GM23338 (cell line): Measurements from ENCODE around the gene KLRC1. TPM values are rescaled to one million over a fixed set of nuclear protein-coding genes. Genes with fewer than 3 reads are reported as not detected.

ENCODE experiments used
- ATAC-seq: fragments of 200-7000 bp; cut with Tn5 transposase; 3 replicates; pipeline ENCODE4 v1.9.1; 2020
- DNase-seq: peaks from one replicate; pipeline ENCODE4 v3.0.0-alpha.2; 2015; ENCODE audit warnings: low spot score
- H2AFZ ChIP-seq: fragments of 200-600 bp; sonication (generic); 2 replicates; pipeline ENCODE4 v1.8.0; 2016; ENCODE audit warnings: antibody characterized with exemption, mild to moderate bottlenecking, moderate library complexity
- H3F3A ChIP-seq: fragments of 200-600 bp; sonication (generic); replicated peaks from 2 replicates; pipeline ENCODE4 v1.8.0; 2017; ENCODE audit warnings: antibody characterized with exemption, mixed run types, low read depth
- H3K27ac ChIP-seq: fragments of 200-600 bp; sonication (generic); 2 replicates; pipeline ENCODE4 v1.6.1; 2016; ENCODE audit warnings: low read depth
- H3K27me3 ChIP-seq: fragments of 200-600 bp; sonication (generic); 2 replicates; pipeline ENCODE4 v1.8.0; 2016; ENCODE audit warnings: mild to moderate bottlenecking, mixed run types, moderate library complexity; ENCODE audit not compliant: insufficient read depth
- H3K36me3 ChIP-seq: fragments of 200-600 bp; sonication (generic); 2 replicates; pipeline ENCODE4 v1.8.0; 2016; ENCODE audit warnings: mild to moderate bottlenecking; ENCODE audit not compliant: insufficient read depth
- H3K4me1 ChIP-seq: fragments of 200-600 bp; sonication (generic); 2 replicates; pipeline ENCODE4 v1.8.0; 2016; ENCODE audit warnings: mild to moderate bottlenecking, moderate library complexity; ENCODE audit not compliant: insufficient read depth
- H3K4me2 ChIP-seq: fragments of 200-600 bp; sonication (generic); 2 replicates; pipeline ENCODE4 v1.7.1; 2017; ENCODE audit warnings: mixed run types
- H3K4me3 ChIP-seq: fragments of 200-600 bp; sonication (generic); 2 replicates; pipeline ENCODE4 v1.6.1; 2016; ENCODE audit warnings: mixed run types
- H3K79me2 ChIP-seq: fragments of 200-600 bp; sonication (generic); replicated peaks from 2 replicates; pipeline ENCODE4 v1.8.0; 2017; ENCODE audit warnings: mild to moderate bottlenecking; ENCODE audit not compliant: insufficient read depth
- H3K9me2 ChIP-seq: fragments of 200-600 bp; sonication (generic); 2 replicates; pipeline ENCODE4 v1.8.0; 2017; ENCODE audit not compliant: insufficient read depth
- H4K20me1 ChIP-seq: fragments of 200-600 bp; sonication (generic); replicated peaks from 2 replicates; pipeline ENCODE4 v1.8.0; 2017; ENCODE audit warnings: mild to moderate bottlenecking; ENCODE audit not compliant: insufficient read depth
- H3K27ac Mint-ChIP-seq: 2 replicates; pipeline ENCODE4 v1.8.0; 2020; ENCODE audit warnings: inconsistent platforms, mild to moderate bottlenecking, moderate library complexity, mixed read lengths
- H3K27me3 Mint-ChIP-seq: 3 replicates; pipeline ENCODE4 v1.8.0; 2022; ENCODE audit warnings: low read depth, mild to moderate bottlenecking, moderate library complexity, mixed read lengths, inconsistent platforms; ENCODE audit not compliant: insufficient read depth, poor library complexity
- H3K36me3 Mint-ChIP-seq: 3 replicates; pipeline ENCODE4 v1.8.0; 2021; ENCODE audit warnings: low read depth, mild to moderate bottlenecking, inconsistent platforms, moderate library complexity, mixed read lengths
- H3K4me1 Mint-ChIP-seq: 3 replicates; pipeline ENCODE4 v1.8.0; 2020; ENCODE audit warnings: mild to moderate bottlenecking, inconsistent platforms, mixed read lengths
- H3K4me3 Mint-ChIP-seq: 3 replicates; pipeline ENCODE4 v1.8.0; 2021; ENCODE audit warnings: moderate library complexity, mild to moderate bottlenecking, inconsistent platforms, mixed read lengths
- H3K9me3 Mint-ChIP-seq: 3 replicates; pipeline ENCODE4 v1.8.0; 2020; ENCODE audit warnings: moderate library complexity, mild to moderate bottlenecking, inconsistent platforms, mixed read lengths
- CREB1 ChIP-seq: fragments of 250-450 bp; sonication (Bioruptor Pico); IDR thresholded peaks from 2 replicates; pipeline ENCODE4 v1.5.0; 2020; ENCODE audit warnings: low read depth, mild to moderate bottlenecking, moderate library complexity
- EZH2 ChIP-seq: fragments of 200-600 bp; sonication (generic); IDR thresholded peaks from one replicate; pipeline ENCODE4 v1.8.0; 2017; ENCODE audit warnings: antibody characterized with exemption, mild to moderate bottlenecking, low read depth; ENCODE audit not compliant: unreplicated experiment
- EZH2phosphoT487 ChIP-seq: fragments of 200-600 bp; sonication (generic); IDR thresholded peaks from one replicate; pipeline ENCODE4 v1.8.1; 2018; ENCODE audit warnings: antibody characterized with exemption; ENCODE audit not compliant: unreplicated experiment
- NANOG ChIP-seq: IDR thresholded peaks from 2 replicates; pipeline ENCODE4 v1.6.1; 2016; ENCODE audit warnings: antibody characterized with exemption, borderline replicate concordance
- POLR2AphosphoS5 ChIP-seq: IDR thresholded peaks from 2 replicates; pipeline ENCODE4 v1.6.1; 2016; ENCODE audit warnings: antibody characterized with exemption, low read depth
- REST ChIP-seq: IDR thresholded peaks from one replicate; pipeline ENCODE4 v1.6.1; 2018; ENCODE audit warnings: antibody characterized with exemption; ENCODE audit not compliant: unreplicated experiment
- STAT1 ChIP-seq: IDR thresholded peaks from one replicate; pipeline ENCODE4 v1.6.1; 2016; ENCODE audit warnings: antibody characterized with exemption; ENCODE audit not compliant: unreplicated experiment
- ZNF114 ChIP-seq: fragments of 250-450 bp; sonication (Bioruptor Pico); IDR thresholded peaks from 2 replicates; pipeline ENCODE4 v1.5.0; 2020; ENCODE audit warnings: mild to moderate bottlenecking, moderate library complexity
- ZNF331 ChIP-seq: fragments of 250-450 bp; sonication (Bioruptor Pico); IDR thresholded peaks from 2 replicates; pipeline ENCODE4 v1.5.0; 2020; ENCODE audit warnings: low read depth, mild to moderate bottlenecking, moderate library complexity
- ZNF462 ChIP-seq: fragments of 250-450 bp; sonication (Bioruptor Pico); IDR thresholded peaks from 2 replicates; pipeline ENCODE4 v1.5.0; 2020; ENCODE audit warnings: mild to moderate bottlenecking, moderate library complexity
- polyA plus RNA-seq: library from polyadenylated mRNA; unstranded; fragments of >200 nt; fragmentation: Nextera tagmentation; extraction: Ambion mirVana; gene quantifications from 2 replicates; pipeline ENCODE4 v1.2.1, GENCODE V29; 2016
- total RNA-seq: library from RNA; depleted of rRNA; stranded (reverse); fragments of >200 nt; shearing (Covaris generic); gene quantifications from 2 replicates; pipeline ENCODE4 v1.2.3, GENCODE V29; 2014

KLRC1 gene
- total and polyA plus RNA-seq, 2 experiments from 2014 or later = not detected

GRCh38 chr12:10501030-10501429 lies 47.9 kb upstream of the KLRC1 start (continued):
- TF ChIP-seq REST = no peak
- TF ChIP-seq EZH2phosphoT487 = no peak
- no peak for TF ChIP-seq ZNF114
- TF ChIP-seq EZH2 = no peak
- TF ChIP-seq POLR2AphosphoS5 = no peak

- Mint-ChIP-seq H3K9me3 (no peaks in the 10 kb centered on the region; the same call in 2 of the 3 replicates), H3K27me3 (no peaks in the 10 kb centered on the region), H3K36me3 (no peaks in the 10 kb centered on the region), H3K4me1 (no peaks in the 10 kb centered on the region), H3K4me3 (no peak overlapping the region), H3K27ac (no peak overlapping the region)
- Histone ChIP-seq H3K27ac (no peak overlapping the region), H3K4me2 (no peak overlapping the region), H3K36me3 (no peaks in the 10 kb centered on the region), H3F3A (no peaks in the 10 kb centered on the region), H3K79me2 (no peaks in the 10 kb centered on the region), H3K9me2 (no peaks in the 10 kb centered on the region), H3K27me3 (no peaks in the 10 kb centered on the region), H4K20me1 (no peaks in the 10 kb centered on the region), H2AFZ (no peak overlapping the region), H3K4me3 (no peak overlapping the region), H3K4me1 (no peaks in the 10 kb centered on the region)
- TF ChIP-seq CREB1 (CRISPR knock-in tag) (no peak), ZNF462 (CRISPR knock-in tag) (no peak), NANOG (no peak), ZNF331 (CRISPR knock-in tag) (no peak), STAT1 (no peak), REST (no peak), EZH2 (no peak)
- ATAC-seq (no peak), DNase-seq (no peak)
Observed at GRCh38 chr12:10498042-10498441, 44.9 kb upstream of the KLRC1 start.
